GM18873 (cell line): Measurements from ENCODE around the gene FAM227B.
"Not testable (repeated sequence)": the region's sequence is repeated elsewhere in the genome, so short reads cannot be mapped to it uniquely, and the experiment has no call there.

Experiments
- ATAC-seq: cut with Tn5 transposase; IDR thresholded peaks from one replicate; pipeline ENCODE4 v1.9.1; 2021; ENCODE audit warnings: mild to moderate bottlenecking, moderate library complexity, moderate number of reproducible peaks; ENCODE audit not compliant: unreplicated experiment, low FRiP score

The FAM227B gene

DNA sequence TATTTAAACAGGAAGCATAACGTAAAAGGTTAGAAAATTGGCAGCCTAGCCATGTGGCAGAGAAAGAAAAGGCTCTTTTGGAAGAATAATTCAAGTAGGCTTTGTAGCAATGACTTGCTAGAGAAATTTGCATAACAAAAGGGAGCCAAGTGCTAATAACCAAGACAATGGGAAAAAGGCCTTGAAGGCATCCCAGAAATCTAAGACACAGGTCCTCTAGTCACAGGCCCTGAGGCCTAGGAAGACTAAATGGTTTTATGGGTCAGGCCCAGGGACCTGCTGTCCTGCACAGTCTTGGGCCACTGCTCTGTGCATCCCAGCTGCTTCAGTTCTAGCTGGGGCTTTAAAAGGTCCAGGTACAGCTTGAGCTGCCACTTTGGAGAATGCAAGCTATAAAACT is 119.0 kb downstream of the FAM227B start:
- ATAC-seq: no peak

- no peak for ATAC-seq
Observed at GRCh38 chr15:49495993-49496753, 124.4 kb downstream of the FAM227B start.

GRCh38 chr15:49494842-49495241 is 125.8 kb downstream of the FAM227B start:
- no peak for ATAC-seq

DNA sequence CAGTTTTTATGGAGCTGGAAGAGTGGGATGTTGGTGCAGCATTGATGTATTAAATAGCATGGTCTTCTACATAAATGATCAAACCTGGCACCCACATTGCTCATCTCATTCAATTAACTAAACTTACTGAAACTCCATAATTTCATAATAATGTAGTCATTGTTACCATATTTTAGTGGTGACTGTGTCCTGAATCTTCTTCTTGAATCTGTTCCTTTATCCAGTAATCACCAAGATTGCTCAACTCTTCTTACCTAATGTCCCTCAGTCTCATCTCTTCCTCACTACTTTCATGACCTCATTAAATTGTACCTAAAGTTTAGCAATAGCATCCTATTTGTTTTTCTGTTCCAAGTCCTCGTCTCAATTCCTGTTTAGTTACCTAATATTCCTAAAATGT is 127.8 kb downstream of the FAM227B start:
- no peak for ATAC-seq

DNA sequence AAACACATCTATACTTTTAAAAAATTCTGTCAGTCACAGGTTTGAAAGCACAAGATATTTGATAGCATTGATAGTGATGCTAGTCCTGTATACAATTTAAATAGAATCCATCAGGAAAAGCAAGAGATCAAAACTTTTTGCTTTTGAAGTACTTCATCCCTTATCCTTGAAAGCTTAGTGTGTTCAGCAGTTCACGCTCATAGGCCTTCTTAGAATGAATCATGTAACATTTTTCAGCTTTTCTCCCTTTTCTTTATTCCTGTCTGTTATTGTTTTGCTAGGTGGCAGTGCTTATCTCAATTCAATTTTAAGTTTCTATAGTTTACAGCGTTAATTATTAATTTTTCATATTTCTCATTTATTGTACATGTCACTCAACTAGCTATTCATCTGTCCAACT is 128.5 kb downstream of the FAM227B start:
- no peak for ATAC-seq

DNA sequence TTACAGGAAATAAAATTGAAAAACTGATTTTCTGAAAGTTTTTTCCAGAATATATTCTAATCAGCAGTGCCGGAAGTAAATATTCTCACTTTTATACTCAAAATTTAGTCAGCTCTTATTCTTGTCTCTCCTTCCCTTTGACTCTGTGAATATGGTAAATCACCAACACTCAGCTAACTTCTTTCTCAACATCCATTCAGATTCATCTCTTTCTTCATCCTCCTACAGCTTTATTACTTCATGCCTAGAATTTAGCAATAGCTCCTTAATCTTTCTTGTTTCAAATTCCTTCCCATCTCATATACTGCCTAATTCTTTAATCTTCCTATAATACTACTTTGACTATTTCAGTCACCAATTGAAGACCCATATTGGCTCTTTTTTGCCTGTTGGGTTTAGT is 129.7 kb downstream of the FAM227B start:
- ATAC-seq: no peak

DNA sequence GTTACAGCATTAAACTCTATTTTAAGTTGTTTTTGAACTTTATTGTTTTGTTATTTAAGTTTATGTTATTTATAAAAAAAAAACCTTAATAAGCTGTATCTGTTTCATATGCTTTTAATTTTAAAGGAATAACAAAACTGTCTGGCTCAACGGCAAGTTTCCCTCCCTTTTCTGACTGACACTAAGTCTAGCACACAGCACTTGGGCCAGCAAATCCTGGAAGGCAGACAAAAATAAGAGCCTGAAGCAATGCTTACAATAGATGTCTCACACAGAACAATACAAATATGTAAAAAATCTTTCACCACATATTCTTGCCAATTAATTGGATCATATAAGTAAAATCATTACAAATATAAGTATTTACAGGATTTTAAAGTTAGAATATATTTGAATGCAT is 135.2 kb downstream of the FAM227B start:
- ATAC-seq: not testable (repeated sequence)

DNA sequence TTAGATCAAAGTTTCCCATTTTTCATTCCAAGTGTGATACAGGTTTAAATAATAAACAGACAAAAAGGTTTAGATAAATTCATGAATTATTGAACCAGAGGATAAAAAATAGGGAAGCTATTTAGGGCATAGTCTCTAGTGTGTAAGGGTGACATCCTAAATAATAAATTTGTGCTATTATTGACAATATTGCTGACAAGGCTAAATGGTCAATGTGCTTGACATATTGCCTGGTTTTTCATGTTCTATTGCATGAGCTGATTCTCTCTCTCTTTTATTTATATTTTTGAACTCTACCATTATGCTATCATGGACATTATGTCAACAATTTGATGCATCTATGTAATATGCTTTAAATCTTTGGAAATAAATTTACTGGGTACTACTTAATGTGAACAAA is 141.6 kb downstream of the FAM227B start:
- ATAC-seq: not testable (repeated sequence)

GRCh38 chr15:49478021-49478420 is 142.6 kb downstream of the FAM227B start:
- ATAC-seq: not testable (repeated sequence)

DNA sequence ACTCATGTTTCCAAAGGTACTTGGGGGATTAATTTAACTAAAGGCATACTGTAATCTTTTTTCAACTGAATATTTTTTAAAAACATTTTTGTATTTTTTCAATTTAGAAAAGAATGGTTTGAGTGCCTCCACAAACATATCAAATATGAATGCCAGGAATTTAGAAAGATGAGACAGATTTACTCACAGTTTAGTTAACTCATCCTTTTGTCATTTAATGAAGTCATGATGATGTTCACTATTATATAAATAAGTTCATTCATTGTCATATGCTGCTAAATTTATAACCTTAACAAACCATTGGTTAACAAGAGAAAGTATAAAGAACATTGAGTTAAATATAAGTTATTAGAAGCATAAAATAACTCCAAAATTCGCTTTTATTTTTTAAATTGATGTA is 147.6 kb downstream of the FAM227B start:
- ATAC-seq: no peak

DNA sequence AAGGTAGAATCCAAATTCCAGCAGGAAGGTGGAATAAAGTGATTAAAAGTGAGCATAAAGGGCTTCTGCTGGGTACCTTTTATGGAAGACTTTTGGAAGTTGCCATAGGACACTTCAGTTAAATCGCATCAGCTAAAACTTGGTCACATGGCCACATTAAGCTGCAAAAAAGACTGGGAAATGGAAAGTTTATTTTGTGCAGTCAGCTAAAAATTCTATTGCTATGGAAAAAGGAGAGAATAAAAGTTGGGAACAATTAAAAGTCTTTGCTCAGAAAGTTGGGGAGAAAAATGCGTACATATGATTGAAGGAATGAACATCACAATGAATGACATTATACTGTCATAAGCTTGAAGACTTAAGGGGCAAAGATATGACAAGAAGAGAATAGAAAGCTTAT is 148.3 kb downstream of the FAM227B start:
- ATAC-seq: no peak

- no peak for ATAC-seq
Observed at GRCh38 chr15:49471733-49472132, 148.9 kb downstream of the FAM227B start.

DNA sequence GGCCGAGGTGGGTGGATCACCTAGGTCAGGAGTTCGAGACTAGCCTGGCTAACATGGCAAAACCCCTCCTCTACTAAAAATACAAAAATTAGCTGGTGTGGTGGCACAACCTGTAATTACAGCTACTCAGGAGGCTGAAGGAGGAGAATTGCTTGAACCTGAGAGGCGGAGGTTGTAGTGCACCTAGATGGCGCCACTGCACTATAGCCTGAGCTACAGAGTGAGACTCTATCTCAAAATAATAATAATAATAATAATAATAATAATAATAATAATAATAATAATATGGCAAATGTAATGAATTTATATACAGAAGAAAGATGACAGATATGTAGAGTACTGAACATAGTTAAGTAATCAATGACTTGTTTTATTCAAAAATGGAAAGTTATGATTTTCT is 149.4 kb downstream of the FAM227B start:
- not testable (repeated sequence) for ATAC-seq

DNA sequence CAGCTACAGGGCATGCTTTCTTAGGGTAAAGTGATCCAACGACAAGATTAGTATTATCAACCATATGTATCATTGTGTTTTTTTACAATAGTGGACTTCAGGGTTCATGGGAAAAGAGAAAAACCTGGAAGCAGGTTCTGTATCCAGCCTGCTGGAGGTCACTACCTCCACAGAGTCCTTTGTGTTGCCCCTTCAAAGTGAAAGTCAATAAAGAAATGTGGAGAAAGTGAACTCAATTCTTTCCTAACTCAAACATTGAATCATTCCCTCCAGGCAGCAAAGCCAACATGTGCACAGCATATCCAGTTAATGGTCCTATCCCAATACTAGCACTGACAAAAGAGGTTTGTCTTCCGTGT is 152.2 kb downstream of the FAM227B start:
- no peak for ATAC-seq

DNA sequence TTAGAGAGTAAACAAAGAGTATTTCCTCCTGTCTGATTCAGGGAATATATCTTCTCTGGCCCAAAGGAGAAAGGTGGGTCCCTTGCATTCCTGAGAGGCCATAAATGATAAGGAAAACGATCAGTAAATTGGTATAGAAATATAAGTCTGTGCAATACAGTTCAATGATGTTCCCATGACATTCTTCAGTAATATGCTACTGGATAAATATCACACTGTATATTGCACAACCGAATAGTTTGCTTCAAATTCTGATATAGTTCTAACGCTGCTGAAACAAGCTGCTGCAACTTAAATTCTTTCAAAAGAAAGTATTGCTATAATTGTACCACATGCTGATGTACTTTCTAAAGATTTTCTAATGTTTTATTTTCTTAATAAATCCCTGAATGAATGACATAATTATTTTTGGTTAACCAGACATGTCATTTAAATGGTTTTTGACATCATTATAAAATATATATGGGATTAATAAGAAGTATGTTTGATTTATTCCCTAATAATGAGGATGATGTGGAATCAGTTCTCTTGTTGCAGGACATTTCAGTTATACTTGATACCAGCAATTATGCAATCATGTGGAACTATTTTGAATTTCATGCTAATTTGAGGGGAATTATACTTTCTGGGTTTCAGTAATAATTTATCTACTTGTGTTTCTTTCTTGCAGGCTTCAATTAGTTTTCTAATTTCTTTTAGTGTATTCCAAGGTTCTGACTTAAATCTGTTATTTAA is 152.7 kb downstream of the FAM227B start:
- no peak for ATAC-seq

DNA sequence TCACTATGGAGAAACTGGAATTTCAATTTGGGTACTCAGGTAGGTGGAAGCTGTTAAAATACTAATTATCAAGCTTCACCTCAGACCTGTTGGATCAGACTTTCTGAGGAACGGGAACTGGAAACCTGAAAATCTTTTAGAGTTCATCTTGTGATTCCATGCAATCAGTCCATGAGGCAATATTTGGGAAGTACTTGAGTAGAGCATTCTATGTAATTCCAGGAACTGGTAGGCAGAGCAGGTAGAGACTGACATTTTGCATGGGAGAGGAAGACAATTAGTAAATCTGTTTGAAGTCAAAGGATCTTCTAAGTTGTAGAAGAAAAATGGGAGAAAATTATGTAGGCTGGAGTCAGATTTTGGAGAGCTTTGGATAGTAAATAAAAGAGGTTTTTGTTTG is 154.5 kb downstream of the FAM227B start:
- ATAC-seq: no peak

- no peak for ATAC-seq
Observed at GRCh38 chr15:49464522-49464921, 156.1 kb downstream of the FAM227B start.

- no peak for ATAC-seq
Observed at GRCh38 chr15:49462232-49462844, 158.3 kb downstream of the FAM227B start.

GRCh38 chr15:49460411-49460941 is 160.1 kb downstream of the FAM227B start:
- no peak for ATAC-seq

DNA sequence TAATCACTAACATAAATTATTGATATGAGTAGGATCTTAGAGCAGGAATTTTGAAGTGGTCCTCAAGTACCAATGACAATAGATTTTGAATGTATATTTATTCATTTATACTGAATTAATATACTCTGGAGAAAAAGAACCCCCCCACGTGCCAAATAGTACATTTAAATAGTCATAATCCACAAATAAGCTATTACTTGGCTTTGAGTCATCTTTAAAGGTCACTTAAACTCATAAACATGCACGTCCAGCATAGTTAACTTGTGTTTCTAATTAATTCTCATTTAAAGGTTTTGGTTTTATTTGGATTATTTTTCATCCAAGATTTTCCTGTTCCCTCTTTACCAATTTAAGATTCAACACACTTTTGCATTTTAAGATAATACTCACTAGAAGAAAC is 162.5 kb downstream of the FAM227B start:
- no peak for ATAC-seq

- ATAC-seq: no peak
Observed at GRCh38 chr15:49456166-49456565, 164.5 kb downstream of the FAM227B start.
